22Rv1 (cell line): ENCODE results near the gene ZNRF1.
"Not testable (repeated sequence)": the region's sequence is repeated elsewhere in the genome, so short reads cannot be mapped to it uniquely, and the experiment has no call there.

Source experiments
- H3K27ac ChIP-seq: fragments of 450-650 bp; 2 replicates; pipeline ENCODE4 v1.5.1; 2017
- ZFX ChIP-seq: fragments of 450-650 bp; IDR thresholded peaks from 2 replicates; pipeline ENCODE4 v1.6.1; 2017; ENCODE audit warnings: antibody characterized with exemption, borderline replicate concordance
- TF ChIP-seq, protein P1 (sequence below): fragments of 450-650 bp; IDR thresholded peaks from 2 replicates; pipeline ENCODE4 v1.5.1; 2017; ENCODE audit warnings: mild to moderate bottlenecking

Gene ZNRF1

DNA sequence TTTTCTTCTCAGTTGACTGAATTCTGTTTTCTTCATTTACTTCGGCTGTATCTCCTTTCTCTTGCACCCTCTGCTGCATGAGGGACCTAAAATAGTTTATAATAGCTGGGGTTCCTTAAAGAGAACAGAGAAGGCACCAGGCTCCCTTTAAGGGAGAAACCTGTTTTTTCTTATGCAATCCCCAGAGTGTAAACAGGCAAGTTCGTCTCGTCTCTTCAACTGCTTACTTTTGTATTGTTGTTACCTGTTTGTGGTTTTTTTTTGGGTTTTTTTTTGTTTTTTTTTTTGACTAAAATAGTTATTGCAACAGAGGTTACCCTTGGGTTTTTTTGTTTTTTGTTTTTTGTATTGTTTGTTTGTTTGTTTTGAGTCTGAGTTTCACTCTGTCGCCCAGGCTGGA is 121.4 kb downstream of the ZNRF1 start:
- no peak for TF ChIP-seq ZFX
- TF ChIP-seq, protein P1, sequence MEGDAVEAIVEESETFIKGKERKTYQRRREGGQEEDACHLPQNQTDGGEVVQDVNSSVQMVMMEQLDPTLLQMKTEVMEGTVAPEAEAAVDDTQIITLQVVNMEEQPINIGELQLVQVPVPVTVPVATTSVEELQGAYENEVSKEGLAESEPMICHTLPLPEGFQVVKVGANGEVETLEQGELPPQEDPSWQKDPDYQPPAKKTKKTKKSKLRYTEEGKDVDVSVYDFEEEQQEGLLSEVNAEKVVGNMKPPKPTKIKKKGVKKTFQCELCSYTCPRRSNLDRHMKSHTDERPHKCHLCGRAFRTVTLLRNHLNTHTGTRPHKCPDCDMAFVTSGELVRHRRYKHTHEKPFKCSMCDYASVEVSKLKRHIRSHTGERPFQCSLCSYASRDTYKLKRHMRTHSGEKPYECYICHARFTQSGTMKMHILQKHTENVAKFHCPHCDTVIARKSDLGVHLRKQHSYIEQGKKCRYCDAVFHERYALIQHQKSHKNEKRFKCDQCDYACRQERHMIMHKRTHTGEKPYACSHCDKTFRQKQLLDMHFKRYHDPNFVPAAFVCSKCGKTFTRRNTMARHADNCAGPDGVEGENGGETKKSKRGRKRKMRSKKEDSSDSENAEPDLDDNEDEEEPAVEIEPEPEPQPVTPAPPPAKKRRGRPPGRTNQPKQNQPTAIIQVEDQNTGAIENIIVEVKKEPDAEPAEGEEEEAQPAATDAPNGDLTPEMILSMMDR: no peak

DNA sequence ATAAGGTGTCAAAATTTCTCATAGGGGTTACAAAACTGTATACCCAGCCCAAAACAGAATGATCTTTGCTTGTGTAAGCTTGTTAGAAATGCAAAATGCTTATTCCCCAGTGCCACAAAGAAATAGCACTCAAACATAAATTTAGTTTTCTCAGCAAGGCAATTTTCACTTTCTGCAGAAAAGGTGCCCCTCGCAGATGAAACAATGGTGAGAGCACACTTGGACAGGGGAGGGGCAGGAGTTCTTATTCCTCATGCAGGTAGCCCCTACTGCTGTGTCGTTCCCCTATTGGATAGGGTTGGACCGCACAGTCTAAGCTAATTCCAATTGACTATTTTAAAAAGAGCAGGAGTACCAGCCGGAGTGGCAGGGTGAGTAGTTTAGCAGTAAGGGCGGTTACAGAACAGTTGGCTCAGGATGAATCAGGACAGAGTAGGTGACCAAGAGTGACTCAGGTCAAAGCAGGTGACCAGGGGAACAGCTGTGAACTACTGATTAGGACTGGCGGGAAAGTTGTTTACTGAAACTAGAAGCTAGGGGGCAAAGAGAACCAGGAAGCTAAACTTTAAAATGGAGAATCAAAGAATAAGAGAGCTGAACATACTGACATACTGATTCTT is 123.2 kb downstream of the ZNRF1 start:
- TF ChIP-seq, protein P1: no peak
- no peak for TF ChIP-seq ZFX
- no peak overlapping the region for H3K27ac ChIP-seq

More for the DNA sequence above, 121.4 kb downstream of the ZNRF1 start:
- H3K27ac ChIP-seq: no peak overlapping the region

DNA sequence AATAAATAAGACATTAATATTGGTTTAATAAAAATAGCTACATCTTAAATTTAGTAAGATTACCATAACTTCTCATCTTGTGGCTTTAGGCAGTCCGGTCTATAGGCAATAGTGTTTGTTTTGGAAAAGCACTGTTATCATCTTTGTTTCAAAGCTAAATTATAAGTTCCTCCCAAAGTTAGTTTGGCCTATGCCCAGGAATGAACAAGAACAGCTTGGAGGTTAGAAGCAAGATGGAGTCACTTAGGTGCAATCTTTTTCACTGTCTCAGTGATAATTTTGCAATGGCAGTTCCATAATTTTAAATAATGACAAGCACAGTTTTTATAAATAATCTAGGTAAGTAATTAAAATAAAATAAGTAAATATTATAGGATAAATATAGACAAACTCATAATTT is 123.8 kb downstream of the ZNRF1 start:
- TF ChIP-seq ZFX: no peak
- TF ChIP-seq, protein P1: no peak
- no peak overlapping the region for H3K27ac ChIP-seq

DNA sequence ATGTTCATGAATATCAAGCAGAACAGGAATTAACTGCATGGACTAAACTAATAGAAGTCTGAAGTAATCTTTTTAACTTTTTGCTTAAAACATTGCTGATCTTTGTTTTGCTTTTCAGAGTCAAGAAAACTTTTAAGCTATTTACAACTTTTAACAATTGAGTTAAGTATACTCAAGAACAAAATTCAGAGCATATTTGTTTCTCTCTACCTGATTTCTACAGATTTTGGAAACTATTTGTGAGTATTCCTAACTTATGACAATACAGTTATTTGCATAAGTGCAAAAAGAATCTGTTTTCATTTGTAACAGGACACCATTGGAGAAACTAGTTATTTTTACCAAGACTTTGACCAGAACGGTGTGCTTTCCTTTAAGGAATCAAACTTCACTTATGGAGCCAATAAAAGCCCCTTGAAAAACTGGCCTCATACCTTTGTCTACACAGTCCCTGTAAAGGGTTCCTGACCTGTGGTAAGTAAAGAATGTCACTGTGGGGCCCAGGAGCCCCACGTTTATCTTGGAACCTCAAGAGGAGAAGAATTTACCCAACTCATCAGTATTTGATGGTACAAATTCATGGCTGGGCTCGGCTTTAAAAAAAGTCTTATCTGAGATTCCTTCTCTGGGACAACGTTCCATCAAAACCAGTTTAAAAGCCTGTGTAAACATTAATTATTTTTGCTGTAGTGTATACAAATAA is 129.0 kb downstream of the ZNRF1 start:
- TF ChIP-seq ZFX: no peak
- TF ChIP-seq, protein P1: no peak
- no peak overlapping the region for H3K27ac ChIP-seq

DNA sequence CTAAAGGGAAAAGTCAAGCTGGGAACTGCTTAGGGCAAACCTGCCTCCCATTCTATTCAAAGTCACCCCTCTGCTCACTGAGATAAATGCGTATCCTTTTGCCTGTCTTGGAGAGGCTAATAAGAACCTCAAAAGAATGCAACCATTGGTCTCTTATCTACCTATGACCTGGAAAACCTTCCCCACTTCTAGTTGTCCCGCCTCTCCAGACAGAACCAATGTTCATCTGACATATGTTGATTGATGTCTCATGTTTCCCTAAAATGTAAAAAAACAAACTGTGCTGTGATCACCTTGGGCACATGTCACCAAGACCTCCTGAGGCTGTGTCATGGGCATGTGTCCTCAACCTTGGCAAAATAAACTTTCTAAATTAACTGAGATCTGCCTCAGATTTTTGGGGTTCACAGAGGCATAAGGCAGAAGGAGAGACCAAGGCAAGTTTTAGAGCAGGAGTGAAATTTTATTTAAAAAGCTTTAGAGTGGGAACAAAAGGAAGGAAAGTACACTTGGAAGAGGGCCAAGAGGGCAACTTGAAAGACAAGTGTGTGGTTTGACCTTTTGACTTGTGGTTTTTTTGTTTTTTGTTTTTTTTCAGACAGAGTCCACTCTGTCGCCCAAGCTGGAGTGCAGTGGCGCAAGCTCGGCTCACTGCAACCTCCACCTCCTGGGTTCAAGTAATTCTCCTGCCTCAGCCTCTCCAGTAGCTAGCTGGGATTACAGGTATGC is 130.8 kb downstream of the ZNRF1 start:
- H3K27ac ChIP-seq: not testable (repeated sequence)

DNA sequence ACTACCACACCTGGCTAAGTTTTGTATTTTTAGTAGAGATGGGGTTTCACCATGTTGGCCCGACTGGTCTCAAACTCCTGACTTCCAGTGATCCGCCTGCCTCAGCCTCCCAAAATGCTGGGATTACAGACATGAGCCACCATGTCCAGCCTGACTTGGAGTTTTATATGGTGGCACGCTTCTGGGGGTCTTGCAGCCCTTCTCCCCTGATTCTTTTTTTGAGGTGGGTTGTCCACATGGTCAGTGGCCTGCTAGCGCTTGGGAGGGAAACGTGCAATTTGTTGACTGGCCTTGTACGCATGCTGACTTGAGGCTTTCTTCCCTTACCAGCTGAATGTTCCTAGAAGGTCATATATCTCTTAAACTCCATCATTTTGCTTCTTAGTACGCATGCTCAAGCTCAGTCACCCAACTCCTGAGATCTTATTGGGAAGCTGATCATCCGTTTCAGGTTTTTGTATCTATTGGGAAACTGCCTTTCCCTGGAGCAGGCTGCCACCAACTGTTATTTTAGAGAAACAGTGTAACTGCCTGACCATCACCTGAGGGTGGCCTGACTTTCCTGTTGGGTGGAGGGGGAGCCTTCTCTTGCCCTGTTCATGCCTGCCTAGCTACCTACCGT is 131.4 kb downstream of the ZNRF1 start:
- no peak overlapping the region for H3K27ac ChIP-seq
- TF ChIP-seq, protein P1: no peak
- no peak for TF ChIP-seq ZFX

DNA sequence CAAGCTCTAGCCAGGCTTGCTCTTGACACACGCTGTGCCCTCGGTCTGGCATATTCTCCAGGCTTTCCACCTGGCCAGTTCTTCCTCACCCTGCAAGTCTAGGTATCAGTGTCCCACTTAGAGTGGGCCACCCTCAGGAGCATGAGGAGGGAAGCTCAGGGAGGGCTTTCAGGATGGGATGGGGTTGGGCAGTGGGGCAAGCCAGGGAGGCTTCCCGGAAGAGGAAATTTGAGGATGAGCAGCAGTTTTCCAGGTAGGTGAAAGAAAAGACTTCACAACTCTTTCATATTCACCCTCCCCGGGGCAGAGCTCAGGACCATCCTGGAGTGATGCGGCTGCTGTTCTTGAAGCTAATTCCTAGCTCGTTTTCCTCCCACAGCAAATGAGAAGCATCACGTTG is 132.3 kb downstream of the ZNRF1 start:
- no peak overlapping the region for H3K27ac ChIP-seq
- TF ChIP-seq ZFX: no peak
- TF ChIP-seq, protein P1: no peak
